Peyer's patch (tissue), 4 donors: ENCODE data around the gene CHST15.

Experiments used
- CTCF ChIP-seq, 6 experiments: fragments of 450-650 bp in 4 of 6; fragments of 200-600 bp in 2 of 6; sonication (generic) in 1 of 6; IDR thresholded peaks; one replicate each; pipeline ENCODE4 v1.5.1; 2017 to 2019; ENCODE audit warnings: antibody characterized with exemption in 6 of 6, mild to moderate bottlenecking in 3 of 6, moderate library complexity in 1 of 6
- POLR2A ChIP-seq, 2 donors: fragments of 450-650 bp; IDR thresholded peaks; one replicate each; pipeline ENCODE4 v1.5.1; 2017; ENCODE audit warnings: antibody characterized with exemption in 2 of 2, mild to moderate bottlenecking in 2 of 2, moderate library complexity in 2 of 2

GRCh38 chr10:124048371-124049290 lies 44.8 kb downstream of the CHST15 start:
- no peak for TF ChIP-seq CTCF (IDR thresholded peaks at IDR 0.05)
- TF ChIP-seq POLR2A (IDR thresholded peaks at IDR 0.05) = no peak
